GM18519 (cell line): ENCODE data around the gene ST6GALNAC2.
"Not testable (repeated sequence)": the region's sequence is repeated elsewhere in the genome, so short reads cannot be mapped to it uniquely, and the experiment has no call there.

Experiments
- ATAC-seq: cut with Tn5 transposase; IDR thresholded peaks from one replicate; pipeline ENCODE4 v1.9.1; 2021; ENCODE audit warnings: mild to moderate bottlenecking, moderate library complexity; ENCODE audit not compliant: unreplicated experiment, low FRiP score

The ST6GALNAC2 gene

GRCh38 chr17:76585649-76586593, at the start of gene ST6GALNAC2:
ST6GALNAC2 (minus strand) TSS chr17:76585860; CDS start chr17:76585808, 52 bp downstream.
- no peak for ATAC-seq

- ATAC-seq, result no peak
Measured at GRCh38 chr17:76635039-76635438, 49.4 kb upstream of the ST6GALNAC2 start.

GRCh38 chr17:76633628-76634328, 48.1 kb upstream of the ST6GALNAC2 start:
- ATAC-seq, result no peak

DNA sequence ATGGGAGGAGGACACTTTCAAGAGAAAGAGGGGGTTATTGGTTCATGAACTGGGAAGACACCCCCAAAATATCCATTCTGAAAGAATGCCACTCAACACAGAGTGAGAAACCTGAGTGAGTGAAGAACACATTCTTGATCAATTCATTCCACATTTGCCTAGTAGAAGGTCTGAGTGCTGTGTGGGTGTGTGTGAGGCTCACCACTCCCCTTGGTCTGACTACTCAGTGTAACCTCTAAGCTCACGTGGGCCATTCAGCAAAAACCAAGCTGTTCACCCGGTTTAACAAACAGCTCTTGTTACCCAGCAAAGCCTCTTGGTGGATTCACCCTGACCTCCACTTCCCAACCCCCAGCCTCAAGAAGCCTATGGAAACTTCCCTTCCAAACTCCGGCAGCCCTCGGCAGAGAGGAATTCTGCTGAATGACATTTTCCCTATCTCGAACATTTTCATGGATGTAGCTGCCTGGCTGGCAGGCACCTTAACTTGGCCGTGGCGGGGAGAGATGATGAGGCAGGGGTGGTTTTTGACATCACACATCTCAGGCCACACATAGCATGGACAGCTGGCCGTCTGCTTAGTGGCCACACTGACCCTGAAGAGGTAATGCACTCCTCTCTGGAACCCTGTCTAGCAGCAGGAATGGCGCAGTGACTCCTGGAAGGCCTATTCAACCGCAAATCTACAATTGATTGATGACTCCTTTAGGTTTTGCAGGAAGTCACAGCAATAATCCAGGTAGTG, 46.3 kb upstream of the ST6GALNAC2 start:
- ATAC-seq, result no peak

DNA sequence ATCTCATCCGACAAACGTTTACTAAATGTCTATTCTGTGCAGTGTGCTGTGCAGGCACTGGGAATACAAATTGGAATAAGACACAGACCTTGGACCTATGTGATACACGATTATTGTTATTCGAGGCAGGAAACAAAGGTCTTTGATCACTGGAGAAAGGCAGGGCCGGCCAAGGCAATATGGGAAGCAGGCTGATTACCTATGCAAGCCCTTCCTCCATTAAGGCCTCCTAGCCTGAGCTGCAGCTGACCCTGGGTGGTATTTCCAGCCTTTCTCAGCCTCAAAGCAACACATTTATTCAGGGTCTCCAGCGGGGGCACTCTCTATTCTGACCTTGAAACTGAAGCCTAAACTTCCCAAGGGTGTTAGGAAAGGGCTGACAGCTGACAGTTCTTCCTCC, 44.5 kb upstream of the ST6GALNAC2 start:
- no peak for ATAC-seq

DNA sequence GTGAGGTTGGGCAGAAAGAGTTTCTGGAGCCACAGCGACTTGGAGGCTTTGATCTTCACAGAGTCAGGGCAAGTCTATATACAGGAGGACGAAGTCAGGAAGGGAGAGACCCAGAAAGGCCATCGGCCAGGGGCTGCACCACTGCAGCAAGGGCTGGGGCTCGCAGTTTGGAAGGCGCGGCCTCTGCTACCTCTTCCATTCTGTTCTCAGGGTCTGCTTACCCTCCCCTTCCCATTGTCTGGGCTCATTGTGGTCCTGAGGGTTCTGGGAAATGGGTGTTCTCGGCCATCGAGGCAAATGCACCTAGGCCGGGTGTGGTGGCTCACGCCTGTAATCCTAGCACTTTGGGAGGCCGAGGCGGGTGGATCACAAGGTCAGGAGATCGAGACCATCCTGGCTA, 41.9 kb upstream of the ST6GALNAC2 start:
- no peak for ATAC-seq

DNA sequence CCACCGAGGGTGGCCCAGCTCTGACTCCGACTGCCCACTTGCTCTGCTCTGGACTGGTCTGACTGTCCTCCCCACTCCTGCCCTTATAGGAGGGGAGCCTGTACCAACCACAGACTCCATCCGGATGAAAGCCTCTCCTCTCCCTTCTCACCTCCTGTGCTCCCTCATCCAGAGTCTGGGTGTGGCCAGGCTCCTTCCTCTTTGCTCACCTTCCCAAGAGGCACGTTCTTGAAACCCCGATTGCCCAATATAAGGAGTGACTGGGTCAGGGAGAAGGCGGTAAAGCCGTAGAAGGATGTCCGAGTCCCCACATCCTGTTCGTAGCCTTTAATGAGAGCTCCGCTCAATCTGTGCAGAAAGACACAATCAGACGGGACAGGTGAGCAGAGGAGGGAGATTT, 40.8 kb upstream of the ST6GALNAC2 start:
- no peak for ATAC-seq

- no peak for ATAC-seq
Measured at GRCh38 chr17:76625496-76625895, 39.8 kb upstream of the ST6GALNAC2 start.

DNA sequence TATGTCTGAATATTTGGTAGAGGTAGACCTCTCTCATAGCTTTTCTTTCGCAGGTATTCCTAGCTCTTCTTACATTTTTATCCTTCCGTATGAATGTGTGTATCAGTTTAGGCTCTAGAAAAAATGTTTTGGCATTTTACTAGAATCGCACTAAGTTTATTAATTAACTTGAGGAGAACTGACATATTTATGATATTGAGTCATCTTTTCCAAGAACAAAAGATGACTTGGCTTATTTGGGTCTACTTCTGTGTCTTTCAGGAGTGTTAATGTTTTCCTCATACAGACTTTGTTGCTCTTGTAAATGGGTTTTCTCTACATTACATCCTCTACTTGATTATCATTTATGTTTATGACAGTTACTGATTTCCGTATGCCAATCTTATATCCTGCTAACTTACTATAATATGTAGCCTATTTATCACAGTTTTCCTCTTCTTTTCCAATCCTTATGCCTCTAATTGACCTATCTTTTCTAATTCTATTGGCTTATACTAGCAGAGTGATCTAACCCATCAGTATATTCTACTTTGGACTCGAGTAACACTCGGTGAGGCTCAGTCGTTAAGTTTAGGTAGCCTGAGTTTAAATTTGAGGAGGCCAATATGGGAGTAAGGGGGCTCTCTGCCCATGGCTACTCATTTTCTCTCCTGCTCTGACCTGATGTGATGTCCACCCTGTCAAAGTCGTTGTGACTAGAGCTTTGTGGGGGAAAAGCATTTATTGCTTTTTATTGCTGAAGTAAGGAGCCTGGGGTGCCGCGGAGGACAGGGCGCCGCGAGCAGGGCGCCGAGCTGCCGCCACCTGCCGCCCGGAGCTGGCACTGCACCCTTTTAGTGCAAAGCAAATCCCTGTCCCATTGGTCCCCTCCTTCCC, 37.8 kb upstream of the ST6GALNAC2 start:
- ATAC-seq, result no peak

DNA sequence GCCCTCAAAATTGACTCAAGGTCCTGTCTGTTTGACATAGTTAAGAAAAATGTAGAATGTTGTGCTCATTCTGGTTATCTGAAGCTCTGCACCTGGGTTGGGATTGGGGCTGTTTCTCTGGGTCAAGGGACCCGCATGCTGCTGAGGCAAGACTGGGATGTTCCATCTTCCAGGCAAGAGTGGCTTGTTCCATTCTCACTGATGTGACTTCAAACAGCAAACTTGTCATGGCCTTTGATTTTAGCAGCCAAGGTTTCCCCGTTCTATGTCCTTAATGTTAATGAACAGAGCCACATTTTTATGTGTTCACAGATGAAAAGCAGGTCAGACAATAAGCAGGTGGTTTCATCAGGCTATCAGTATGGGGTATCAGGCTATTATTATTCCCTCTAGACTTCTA, 32.2 kb upstream of the ST6GALNAC2 start:
- no peak for ATAC-seq

DNA sequence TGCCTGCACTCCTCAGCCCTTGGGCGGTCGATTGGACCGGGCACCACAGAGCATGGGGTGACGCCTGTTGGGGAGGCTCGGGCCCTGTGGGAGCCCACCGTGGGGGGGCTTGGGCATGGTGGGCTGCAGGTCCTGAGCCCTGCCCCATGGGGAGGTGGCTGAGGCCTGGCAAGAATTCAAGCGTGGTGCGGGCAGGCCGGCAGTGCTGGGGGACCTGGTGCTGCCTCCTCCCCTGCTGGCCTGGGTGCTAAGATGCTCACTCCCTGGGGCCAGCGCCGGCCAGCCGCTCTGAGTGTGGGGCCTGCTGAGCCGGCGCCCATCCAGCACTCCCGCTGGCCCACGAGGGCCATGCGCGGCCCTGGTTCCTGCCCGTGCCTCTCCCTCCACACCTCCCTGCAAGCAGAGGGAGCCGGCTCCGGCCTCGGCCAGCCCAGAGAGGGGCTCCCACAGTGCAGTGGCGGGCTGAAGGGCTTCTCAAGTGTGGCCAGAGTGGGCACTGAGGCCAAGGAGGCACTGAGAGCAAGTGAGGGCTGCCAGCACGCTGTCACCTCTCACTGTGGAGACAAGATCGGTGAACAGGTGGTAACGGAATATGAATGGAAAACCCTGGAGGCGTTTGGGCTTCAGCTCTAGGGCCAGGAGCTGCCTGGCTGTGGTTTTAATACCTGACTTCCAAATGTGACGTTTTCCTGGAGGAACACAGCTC, 29.4 kb upstream of the ST6GALNAC2 start:
- no peak for ATAC-seq

GRCh38 chr17:76614064-76614759, 28.6 kb upstream of the ST6GALNAC2 start:
- ATAC-seq, result not testable (repeated sequence)

GRCh38 chr17:76612977-76613851, 27.6 kb upstream of the ST6GALNAC2 start:
- ATAC-seq, result no peak

DNA sequence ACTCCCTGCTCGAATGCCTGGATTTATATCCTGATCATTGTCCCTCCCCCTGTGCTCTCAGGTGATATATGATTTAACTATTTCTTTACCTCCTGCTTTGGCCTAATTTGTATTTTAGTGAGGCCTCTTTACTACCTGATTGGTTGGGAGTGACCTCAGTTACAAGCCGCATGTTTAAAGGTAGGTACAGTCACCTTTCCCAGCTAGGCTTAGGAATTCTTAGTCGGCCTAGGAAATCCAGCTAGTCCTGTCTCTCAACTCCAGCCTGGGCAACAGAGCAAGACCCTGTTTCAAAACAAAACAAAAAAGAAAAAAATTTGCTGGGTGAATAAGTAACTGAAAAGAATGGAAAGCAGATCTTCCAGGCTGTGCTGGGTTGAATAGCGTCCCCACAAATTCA, 26.8 kb upstream of the ST6GALNAC2 start:
- ATAC-seq, result no peak

DNA sequence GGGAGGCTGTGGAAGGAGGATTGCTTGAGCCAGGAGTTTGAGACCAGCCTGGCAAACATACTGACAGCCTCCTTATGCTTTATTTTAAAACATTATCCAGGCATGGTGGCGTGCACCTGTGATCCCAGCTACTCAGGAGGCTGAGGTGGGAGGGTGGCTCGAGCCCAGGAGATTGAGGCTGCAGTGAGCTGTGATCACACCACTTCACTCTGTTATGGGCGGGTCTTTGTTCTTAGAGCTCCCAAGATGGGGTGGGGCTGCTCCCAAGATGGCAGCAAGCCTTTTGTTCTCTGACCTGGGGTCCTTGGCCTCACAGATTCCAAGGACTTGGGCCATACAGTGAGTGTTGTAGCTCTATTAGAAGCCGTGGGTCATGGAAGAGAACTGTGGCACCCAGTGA, 26.1 kb upstream of the ST6GALNAC2 start:
- no peak for ATAC-seq

GRCh38 chr17:76611080-76611749, 25.6 kb upstream of the ST6GALNAC2 start:
- not testable (repeated sequence) for ATAC-seq

- not testable (repeated sequence) for ATAC-seq
Measured at GRCh38 chr17:76606685-76607084, 21.0 kb upstream of the ST6GALNAC2 start.
